GM12891 (cell line): ENCODE measurements around the gene CYP4Z1.
"Not testable (repeated sequence)": the region's sequence is repeated elsewhere in the genome, so short reads cannot be mapped to it uniquely, and the experiment has no call there.

Source experiments
- DNase-seq: peaks from one replicate; pipeline ENCODE4 v3.0.0; 2011; ENCODE audit warnings: low spot score; ENCODE audit not compliant: insufficient read length
- FAIRE-seq: peaks from 2 replicates; lab custom pipeline; 2011; peaks lifted over from hg19 to GRCh38; lab: Jason Lieb, UNC
- PAX5 ChIP-seq: IDR thresholded peaks from 2 replicates; pipeline ENCODE4 v1.6.1; 2011; ENCODE audit warnings: low read length, moderate library complexity, mild to moderate bottlenecking; ENCODE audit not compliant: insufficient read depth, severe bottlenecking
- POLR2A ChIP-seq: IDR thresholded peaks from 2 replicates; pipeline ENCODE4 v1.6.1; 2011; ENCODE audit warnings: low read depth, low read length, control low read depth
- POLR2AphosphoS5 ChIP-seq: IDR thresholded peaks from 2 replicates; pipeline ENCODE4 v1.6.1; 2011; ENCODE audit warnings: low read depth, low read length, control low read depth
- POU2F2 ChIP-seq: IDR thresholded peaks from 2 replicates; pipeline ENCODE4 v1.6.1; 2011; ENCODE audit warnings: low read depth, mild to moderate bottlenecking, control low read depth, low read length, moderate library complexity
- SPI1 ChIP-seq: IDR thresholded peaks from 2 replicates; pipeline ENCODE4 v1.6.1; 2011; ENCODE audit warnings: low read depth, low read length, control low read depth
- TAF1 ChIP-seq: IDR thresholded peaks from 2 replicates; pipeline ENCODE4 v1.6.1; 2011; ENCODE audit warnings: low read depth, low read length, control low read depth

CYP4Z1 gene

GRCh38 chr1:47104816-47105215 lies 37.8 kb downstream of the CYP4Z1 start:
- DNase-seq (no peak), FAIRE-seq (no peak)
- no peak for TF ChIP-seq POLR2A

GRCh38 chr1:47106792-47107191 lies 39.8 kb downstream of the CYP4Z1 start:
- DNase-seq: no peak
- TF ChIP-seq TAF1 (no peak), POLR2AphosphoS5 (no peak), POU2F2 (no peak), PAX5 (no peak), POLR2A (no peak), SPI1 (no peak)
- FAIRE-seq: no peak

GRCh38 chr1:47107851-47108574 lies 41.0 kb downstream of the CYP4Z1 start:
- FAIRE-seq: peak; percentile 90

GRCh38 chr1:47109482-47109881 lies 42.5 kb downstream of the CYP4Z1 start:
- not testable (repeated sequence) for FAIRE-seq, DNase-seq

More at GRCh38 chr1:47107851-47108574, 41.0 kb downstream of the CYP4Z1 start:
- DNase-seq: not testable (repeated sequence)

GRCh38 chr1:47113178-47113577 lies 46.1 kb downstream of the CYP4Z1 start:
- FAIRE-seq: no peak
- TF ChIP-seq POLR2A (no peak), TAF1 (no peak), POLR2AphosphoS5 (no peak), PAX5 (no peak)

GRCh38 chr1:47121039-47121438 lies 54.0 kb downstream of the CYP4Z1 start:
- DNase-seq, FAIRE-seq: not testable (repeated sequence)

More at GRCh38 chr1:47113178-47113577, 46.1 kb downstream of the CYP4Z1 start:
- DNase-seq: no peak

- FAIRE-seq, DNase-seq: not testable (repeated sequence)
These were observed 57.8 kb downstream of the CYP4Z1 start for GRCh38 chr1:47124834-47125233.

- DNase-seq, FAIRE-seq: not testable (repeated sequence)
These were observed 60.0 kb downstream of the CYP4Z1 start for GRCh38 chr1:47126997-47127396.

GRCh38 chr1:47128221-47128620 lies 61.2 kb downstream of the CYP4Z1 start:
- no peak for FAIRE-seq
- no peak for DNase-seq
- TF ChIP-seq TAF1 (no peak), SPI1 (no peak), POLR2A (no peak), POU2F2 (no peak), POLR2AphosphoS5 (no peak), PAX5 (no peak)

- not testable (repeated sequence) for DNase-seq, FAIRE-seq
These were observed 61.8 kb downstream of the CYP4Z1 start for GRCh38 chr1:47128854-47129253.

- DNase-seq, FAIRE-seq: not testable (repeated sequence)
These were observed 62.6 kb downstream of the CYP4Z1 start for GRCh38 chr1:47129489-47130230.

- FAIRE-seq, DNase-seq: not testable (repeated sequence)
These were observed 65.6 kb downstream of the CYP4Z1 start for GRCh38 chr1:47132665-47133064.
